NCI-H524 (cell line): ENCODE results near the gene PHYKPL.
A peak's percentile ranks its signal among the peaks of the same experiment; 100 is the strongest.

Experiments used
- DNase-seq, 2 experiments: peaks; one replicate each; lab custom pipeline; 2025; lab: John Stamatoyannopoulos, UW

The PHYKPL gene

DNA sequence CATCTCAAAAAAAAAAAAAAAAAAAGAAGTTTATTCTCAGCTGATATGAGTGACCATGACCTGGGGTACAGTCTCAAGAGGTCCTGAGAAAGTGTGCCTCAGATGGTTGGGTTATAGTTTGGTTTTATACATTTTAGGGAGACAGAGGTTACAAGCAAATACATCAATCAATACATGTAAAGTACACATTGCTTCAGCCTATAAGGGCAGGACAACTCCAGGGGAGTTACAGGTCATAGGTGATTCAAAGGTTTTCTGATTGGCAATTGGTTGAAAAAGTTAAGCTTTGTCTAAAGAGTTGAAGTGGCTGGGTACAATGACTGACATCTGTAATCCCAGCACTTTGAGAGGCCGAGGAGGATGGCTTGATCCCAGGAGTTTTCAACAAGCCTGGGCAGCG, 43.2 kb downstream of the PHYKPL start:
- no peak for DNase-seq

DNA sequence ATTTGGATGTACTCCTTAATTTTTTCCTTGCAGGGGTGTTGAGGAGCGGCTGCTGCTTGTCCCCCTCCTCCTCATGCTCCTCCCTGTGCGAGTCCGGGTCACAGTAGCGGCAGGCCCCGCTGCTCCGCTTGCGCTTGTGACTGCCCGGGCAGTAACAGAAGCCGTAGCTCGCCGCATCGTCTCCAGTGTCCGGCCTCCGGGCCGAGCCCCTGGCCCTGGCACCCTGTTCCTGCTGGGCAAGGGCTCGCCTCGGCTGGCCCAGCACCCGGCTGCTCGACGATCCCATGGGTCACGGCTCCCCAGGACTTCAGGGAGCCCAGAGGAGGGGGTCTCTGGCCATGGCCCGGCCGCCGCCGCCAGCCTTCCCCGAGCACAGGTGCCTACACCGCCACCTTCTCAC, 45.6 kb downstream of the PHYKPL start, which contains the start of gene GMCL2:
Gene GMCL2 (minus strand): TSS at position 358 of the 400 bp plus-strand sequence. CDS start 72 bp downstream, at position 286.
- no peak for DNase-seq

DNA sequence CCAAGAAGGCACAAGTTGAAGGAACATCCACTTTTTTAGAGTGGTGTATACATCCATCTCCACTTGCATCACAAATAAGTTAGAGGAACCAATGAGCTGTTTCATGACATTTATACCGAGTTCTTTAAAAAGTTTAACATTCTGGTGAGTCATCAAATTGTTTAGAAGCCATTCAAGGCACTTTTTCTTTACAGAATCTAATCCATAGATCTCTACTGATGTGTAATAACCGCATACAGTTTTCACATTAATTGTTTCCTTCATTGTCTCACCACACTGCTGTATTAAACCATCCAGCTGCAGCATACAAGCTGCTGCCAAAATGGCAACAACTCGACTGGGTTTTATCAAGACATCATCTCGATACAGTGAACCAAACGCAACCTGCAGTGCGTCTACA, 46.2 kb downstream of the PHYKPL start:
- DNase-seq: no peak

DNA sequence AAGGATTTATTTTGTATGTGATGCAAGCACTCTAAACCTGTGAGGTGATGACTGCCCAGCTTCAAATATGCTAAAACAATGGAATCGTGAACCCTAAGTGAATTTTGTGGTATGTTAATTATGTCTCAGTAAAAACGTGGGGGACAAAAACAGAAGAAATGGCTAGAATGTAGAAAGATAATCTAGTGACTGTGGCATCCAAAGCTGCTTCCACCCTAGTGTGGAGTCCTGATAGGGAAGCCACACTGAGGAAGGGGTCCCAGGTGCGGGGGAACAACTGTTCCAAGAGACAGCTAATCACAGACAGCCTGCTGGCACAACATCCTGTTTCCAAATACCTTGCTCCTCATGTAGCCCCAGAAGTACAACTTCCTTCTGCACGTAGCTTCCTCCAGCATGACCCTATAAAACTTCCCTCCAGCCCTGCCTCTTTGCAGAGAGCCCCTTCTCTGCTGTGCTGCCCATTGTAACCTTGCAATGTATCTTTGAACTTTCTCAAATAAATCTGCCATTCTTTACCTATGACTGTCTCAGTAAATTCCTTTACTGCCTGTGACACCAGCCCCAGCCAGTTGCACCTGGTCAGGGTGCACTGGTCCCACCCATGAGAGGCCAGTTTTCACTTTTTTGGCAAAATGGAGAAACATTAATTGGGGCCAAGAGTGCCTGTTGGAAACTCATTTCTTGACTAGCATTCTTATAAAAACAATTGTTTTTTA, 50.3 kb downstream of the PHYKPL start:
- no peak for DNase-seq

DNA sequence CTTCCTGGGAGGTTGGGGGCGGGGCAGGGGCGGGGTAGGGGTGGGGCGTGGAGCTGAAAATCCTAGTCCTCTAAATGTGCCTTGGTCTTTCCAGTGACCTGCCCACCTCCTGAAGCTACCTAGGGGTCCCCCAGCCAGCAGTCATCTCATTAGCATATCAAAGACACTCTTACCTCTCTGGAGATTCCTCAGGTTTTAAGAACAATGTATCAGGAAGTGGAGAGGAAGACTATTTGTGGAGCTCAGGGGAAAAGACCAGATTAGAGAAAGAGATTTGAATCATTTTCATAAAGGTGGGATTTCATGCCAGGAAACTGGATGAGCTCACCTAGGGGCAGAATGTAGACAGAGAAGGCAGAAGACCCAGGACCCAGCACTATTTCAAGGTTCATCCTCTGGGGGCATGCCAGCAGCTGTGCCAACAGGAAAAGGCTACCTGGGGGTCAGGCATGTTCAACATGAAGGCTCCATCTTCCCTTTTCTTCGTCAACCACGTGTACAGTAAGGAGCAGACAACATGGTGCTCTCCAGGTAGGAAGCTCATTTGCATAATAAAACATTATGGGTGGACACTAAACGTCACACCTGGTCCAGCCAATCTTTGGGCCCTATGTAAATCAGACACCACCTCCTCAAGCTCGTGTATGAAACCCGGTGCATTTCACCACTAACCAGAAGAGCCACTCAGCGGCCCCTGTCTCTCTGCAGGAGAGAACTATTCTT, 52.3 kb downstream of the PHYKPL start:
- DNase-seq: no peak

DNA sequence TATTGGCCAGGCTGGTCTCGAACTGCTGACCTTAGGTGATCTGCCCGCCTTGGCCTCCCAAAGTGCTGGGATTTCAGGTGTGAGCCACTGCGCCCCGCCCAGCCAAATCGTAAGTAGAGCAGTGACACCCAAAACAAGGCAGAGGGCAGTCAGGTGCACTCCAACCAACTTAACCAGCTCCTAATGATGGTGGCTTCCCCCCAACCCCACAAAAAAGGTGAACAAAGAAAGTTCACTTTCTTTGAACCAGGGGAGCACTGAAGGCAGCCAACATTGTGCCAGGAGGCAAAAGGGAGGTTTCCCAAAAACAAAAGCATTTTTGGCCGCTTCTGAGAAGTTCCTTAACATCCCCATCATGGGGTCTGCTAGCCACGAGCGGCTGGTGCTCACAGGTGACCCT, 55.0 kb downstream of the PHYKPL start:
- DNase-seq: no peak

DNA sequence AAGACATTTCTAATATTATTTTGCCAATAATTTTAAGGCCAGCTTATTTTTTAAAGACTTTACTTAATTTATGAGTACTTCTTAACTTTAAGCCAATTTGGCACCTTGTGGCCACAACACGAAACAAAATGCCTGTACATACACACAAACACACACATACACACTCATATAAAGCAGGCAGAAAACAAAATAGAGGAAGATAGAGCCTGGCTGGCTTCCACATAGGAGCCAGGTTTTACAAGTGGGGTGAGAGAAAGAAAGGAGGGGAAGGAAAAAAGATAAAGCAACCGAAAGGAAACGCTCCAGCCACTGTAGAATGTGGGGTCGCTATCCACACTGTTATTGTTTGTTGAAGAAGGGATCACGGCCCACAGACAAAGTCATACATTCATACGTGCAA, 55.8 kb downstream of the PHYKPL start:
- DNase-seq: no peak

DNA sequence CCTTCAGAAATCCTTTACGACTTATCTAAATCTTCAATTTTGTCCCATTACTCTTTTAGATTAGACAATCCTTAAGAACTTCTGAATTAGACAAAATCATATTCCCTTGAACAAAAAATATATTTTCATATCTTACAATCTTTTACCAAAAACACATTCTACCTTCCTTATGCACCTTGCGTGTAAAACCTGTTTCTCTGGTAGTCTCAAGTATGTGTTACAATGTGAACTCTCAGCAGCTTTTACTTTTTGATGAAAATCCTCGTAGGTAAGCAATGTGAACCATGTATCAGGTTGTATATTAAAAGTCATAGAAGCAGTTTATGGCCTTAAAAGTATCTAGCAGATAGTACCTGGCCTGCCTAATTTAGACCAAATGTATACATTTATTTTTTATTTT, 58.1 kb downstream of the PHYKPL start:
- no peak for DNase-seq

DNA sequence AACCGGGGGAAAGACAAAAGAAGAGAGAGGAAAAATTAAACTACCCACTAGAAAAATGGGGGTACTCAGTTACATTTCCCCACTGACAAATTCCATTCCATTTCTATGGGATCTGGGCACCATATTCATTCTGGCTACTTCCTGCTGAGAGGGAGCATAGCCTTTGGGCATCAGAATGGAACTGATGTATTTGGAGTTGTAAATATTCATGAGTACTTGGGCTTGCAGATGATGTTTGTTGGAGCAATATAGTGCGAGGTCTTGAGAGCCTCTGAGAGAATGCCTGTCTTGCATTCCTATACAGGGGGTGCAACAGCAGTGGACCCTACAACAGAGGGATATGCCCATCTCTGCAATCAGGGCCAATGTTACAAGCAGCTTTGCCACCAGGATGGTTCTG, 62.1 kb downstream of the PHYKPL start:
- DNase-seq: no peak

DNA sequence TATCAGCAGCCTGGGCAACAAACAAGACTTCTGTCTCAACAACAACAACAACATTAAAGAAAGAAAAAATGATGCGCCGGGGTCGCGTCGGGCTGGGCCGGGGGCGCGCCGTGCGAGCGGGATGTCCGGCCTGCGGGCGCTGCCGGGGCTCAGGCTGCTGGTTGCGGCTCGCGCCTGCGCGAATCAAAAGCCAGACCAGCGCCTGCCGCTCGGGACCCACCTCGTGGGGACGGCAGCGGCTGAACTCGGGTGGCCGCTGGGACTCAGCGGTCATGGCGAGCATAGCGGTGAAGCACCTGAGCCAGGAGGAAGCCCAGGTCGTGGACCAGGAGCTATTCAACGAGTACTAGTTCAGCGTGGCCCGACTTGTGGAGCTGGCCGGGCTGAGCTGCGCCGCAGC, 67.0 kb downstream of the PHYKPL start:
- DNase-seq: no peak

DNA sequence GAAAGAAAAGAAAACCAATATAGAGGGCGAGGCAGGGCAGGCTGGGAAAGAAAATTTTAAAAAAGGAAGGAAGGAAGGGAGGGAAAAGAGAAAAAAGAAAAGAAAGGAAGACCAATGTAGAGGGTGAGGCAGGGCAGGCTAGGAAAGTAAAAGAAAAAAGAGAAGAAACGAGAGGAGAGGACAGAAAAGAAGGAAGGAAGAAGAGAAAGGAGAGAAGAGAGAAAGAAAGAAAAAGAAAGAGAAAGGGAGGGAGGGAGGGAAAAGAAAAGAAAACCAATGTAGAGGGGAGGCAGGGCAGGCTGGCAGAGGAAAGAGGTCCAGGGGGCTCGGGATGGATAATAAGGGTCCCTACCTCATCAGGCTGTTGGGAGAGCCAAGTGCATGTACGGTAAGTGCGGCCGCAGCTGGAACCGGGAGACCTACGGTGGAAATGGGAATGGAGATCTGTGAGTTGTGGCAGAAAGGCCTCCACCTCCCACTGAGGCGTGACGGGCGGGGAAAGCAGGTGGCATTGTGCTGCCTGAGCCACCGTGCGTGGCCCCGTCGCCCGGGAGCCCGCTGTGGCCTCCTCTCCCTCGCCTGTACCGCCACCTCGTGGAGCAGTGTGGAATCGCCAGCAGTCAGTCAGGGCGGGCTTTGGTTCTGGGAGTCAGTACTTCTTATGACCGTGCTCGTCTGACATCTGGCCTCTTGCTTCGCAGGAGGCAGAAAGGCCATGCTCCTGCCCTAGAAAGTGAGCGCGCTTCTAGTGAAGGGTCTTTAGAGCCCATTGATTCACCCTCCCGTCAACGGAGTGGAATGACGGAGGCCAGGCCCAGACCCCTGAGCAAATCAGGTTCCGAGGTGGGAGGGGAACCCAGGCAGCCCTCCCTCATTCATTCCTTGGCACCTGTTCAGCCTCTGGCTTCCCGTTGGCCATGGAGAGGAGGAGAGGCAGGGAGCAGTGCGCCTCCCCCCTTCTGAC, 68.5 kb downstream of the PHYKPL start:
- peak; percentile 77 to 88 for DNase-seq

DNA sequence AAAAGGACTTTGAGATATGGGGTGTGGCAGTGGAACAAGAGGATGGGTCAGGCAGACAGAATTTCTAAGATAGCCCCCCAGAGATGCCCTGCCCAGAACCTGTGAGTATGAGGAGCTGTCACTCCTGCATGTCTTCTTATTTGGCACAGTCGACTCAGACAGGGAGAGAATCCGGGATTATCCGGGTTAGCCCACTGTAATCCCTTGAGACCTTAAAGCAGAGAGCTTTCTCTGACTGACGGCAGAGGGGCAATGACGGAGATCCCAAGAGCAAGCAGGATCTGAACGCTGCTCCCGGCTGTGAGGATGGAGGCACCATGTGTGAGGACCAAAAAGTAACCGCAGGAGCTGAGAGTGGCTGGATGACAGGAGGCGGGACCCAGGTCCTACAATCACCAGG, 70.1 kb downstream of the PHYKPL start:
- DNase-seq: peak in 1 of 2 experiments; percentile 11

DNA sequence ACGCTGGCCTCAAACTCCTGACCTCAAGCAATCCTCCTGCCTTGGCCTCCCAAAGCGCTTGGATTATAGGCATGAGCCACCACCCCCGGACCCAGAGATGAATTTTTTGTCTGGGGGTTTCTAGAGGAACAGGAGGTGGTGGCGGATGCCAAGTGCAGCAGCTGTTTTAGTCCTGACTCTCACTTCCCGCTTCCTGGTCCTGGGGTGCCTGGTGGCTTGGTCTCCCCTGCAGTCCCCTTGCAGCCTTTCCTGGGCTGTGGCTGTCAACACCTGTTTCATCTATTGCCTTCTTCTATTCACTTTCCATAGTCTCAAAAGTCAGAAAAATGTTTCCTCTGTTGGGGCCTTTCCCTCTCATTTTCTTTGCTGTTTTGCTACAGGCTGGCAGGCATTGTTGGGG, 72.4 kb downstream of the PHYKPL start:
- no peak for DNase-seq
